ENCODE data around the gene FAM222B.
A peak's percentile ranks its signal among the peaks of the same experiment; 100 is the strongest.
"Not testable (repeated sequence)": the region's sequence is repeated elsewhere in the genome, so short reads cannot be mapped to it uniquely, and the experiment has no call there.

Gene FAM222B

GRCh38 chr17:28839221-28839620 lies 3.4 kb downstream of the FAM222B start:
- no peak for DNase-seq

GRCh38 chr17:28836541-28836940 lies 6.0 kb downstream of the FAM222B start:
- DNase-seq = not testable (repeated sequence)

- no peak for DNase-seq
Measured at GRCh38 chr17:28834420-28834819, 8.2 kb downstream of the FAM222B start.

- no peak for DNase-seq
Measured at GRCh38 chr17:28828294-28829040, 14.1 kb downstream of the FAM222B start.

- no peak for DNase-seq
Measured at GRCh38 chr17:28827672-28828071, 14.9 kb downstream of the FAM222B start.

- no peak for DNase-seq
Measured at GRCh38 chr17:28819582-28819981, 23.0 kb downstream of the FAM222B start.

- no peak for DNase-seq
Measured at GRCh38 chr17:28818819-28819221, 23.8 kb downstream of the FAM222B start.

GRCh38 chr17:28816540-28816939 lies 26.1 kb downstream of the FAM222B start:
- DNase-seq = no peak

- peak; percentile 24 to 48 for DNase-seq
Measured at GRCh38 chr17:28812748-28813377, 29.7 kb downstream of the FAM222B start.

- peak; percentile 89 to 96 for DNase-seq
Measured at GRCh38 chr17:28812091-28812747, 30.4 kb downstream of the FAM222B start.

GRCh38 chr17:28811651-28812090 lies 30.9 kb downstream of the FAM222B start:
- DNase-seq = peak; percentile 25 to 73

- no peak for DNase-seq
Measured at GRCh38 chr17:28810437-28810836, 32.2 kb downstream of the FAM222B start.

- peak; percentile 58 to 82 for DNase-seq
Measured at GRCh38 chr17:28807925-28808634, 34.5 kb downstream of the FAM222B start.

- DNase-seq = no peak
Measured at GRCh38 chr17:28796062-28796461, 46.5 kb downstream of the FAM222B start.

- not testable (repeated sequence) for DNase-seq
Measured at GRCh38 chr17:28794846-28795441, 47.6 kb downstream of the FAM222B start.

- no peak for DNase-seq
Measured at GRCh38 chr17:28792877-28793661, 49.5 kb downstream of the FAM222B start.

- DNase-seq = no peak
Measured at GRCh38 chr17:28788100-28788499, 54.5 kb downstream of the FAM222B start.

GRCh38 chr17:28783161-28783560 lies 59.4 kb downstream of the FAM222B start:
- no peak for DNase-seq

- DNase-seq = not testable (repeated sequence)
Measured at GRCh38 chr17:28779601-28780000, 63.0 kb downstream of the FAM222B start.

GRCh38 chr17:28777178-28777577 lies 65.4 kb downstream of the FAM222B start:
- no peak for DNase-seq

GRCh38 chr17:28774206-28774605 lies 68.4 kb downstream of the FAM222B start:
- DNase-seq = no peak

GRCh38 chr17:28773736-28774135 lies 68.9 kb downstream of the FAM222B start:
- DNase-seq = no peak

All from SW 1271 (cell line).